ENCODE results near the gene FAM50B. TPM values are rescaled to one million over a fixed set of nuclear protein-coding genes. Genes with fewer than 3 reads are reported as not detected.

Gene FAM50B
- total and polyA plus RNA-seq, 2 of the 13 experiments (the other 11 are each of a cell fraction or from before 2014, with no cell fraction given): 0.05 TPM; not detected in 1

DNA sequence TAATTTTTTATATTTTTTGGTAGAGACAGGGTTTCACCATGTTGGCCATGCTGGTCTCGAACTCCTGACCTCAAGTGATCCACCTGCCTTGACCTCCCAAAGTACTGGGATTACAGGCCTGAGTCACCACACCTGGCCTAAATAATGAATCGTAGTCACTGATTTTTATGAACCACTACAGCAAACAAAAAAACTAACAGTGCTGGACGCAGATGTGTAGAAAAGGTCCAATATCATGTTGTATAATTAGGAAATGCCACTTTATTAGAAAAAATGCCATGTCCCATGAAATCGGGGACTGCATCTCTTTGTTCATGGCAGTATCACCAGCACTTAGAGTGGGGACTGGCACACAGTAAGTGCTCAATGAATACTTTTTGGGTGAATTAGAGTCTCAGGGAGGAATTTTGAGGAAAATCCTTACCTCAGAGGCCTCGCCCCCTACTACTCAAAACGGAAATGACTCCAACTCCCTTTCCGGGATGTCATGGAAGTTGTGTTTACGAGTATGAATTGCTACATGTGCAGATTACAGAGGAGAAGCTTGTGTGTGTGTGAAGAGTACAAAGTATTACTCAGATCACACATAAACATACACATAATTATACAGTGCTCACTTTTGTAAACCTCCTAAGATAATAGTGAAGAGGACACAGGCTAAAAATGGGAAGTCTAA, 43.6 kb upstream of the FAM50B start (continued):
- no peak for TF ChIP-seq ATM (IDR thresholded peaks at IDR 0.05; ENCODE audit: borderline replicate concordance)
- peak; percentile 55; the same call in 1 of the 2 replicates for TF ChIP-seq CREB1 (IDR thresholded peaks at IDR 0.05)
- TF ChIP-seq CREB1 (CRISPR knock-in tag; IDR thresholded peaks at IDR 0.05): peak; percentile 53; the same call in 1 of the 2 replicates
- TF ChIP-seq ELF1 (CRISPR knock-in tag; IDR thresholded peaks at IDR 0.05): no peak; the same call in none of the 2 replicates
- TF ChIP-seq HNF4G (IDR thresholded peaks at IDR 0.05; ENCODE audit: borderline replicate concordance, low read depth, low read length): 0 out of 2 replicates have a peak, but pooled peaks have one; percentile 1
- no peak for TF ChIP-seq HNF4G (CRISPR knock-in tag; IDR thresholded peaks at IDR 0.05; ENCODE audit: borderline replicate concordance, low read depth)
- TF ChIP-seq CREM (IDR thresholded peaks at IDR 0.05): no peak
- no peak for TF ChIP-seq CREM (CRISPR knock-in tag; IDR thresholded peaks at IDR 0.05)
- no peak for TF ChIP-seq NFE2 (CRISPR knock-in tag; IDR thresholded peaks at IDR 0.05)
- TF ChIP-seq SMYD3 (CRISPR knock-in tag; IDR thresholded peaks at IDR 0.05): no peak
- no peak for TF ChIP-seq MED1 (CRISPR knock-in tag; IDR thresholded peaks at IDR 0.05)
- no peak for TF ChIP-seq RELA (CRISPR knock-in tag; IDR thresholded peaks at IDR 0.05)
- TF ChIP-seq, protein P1, sequence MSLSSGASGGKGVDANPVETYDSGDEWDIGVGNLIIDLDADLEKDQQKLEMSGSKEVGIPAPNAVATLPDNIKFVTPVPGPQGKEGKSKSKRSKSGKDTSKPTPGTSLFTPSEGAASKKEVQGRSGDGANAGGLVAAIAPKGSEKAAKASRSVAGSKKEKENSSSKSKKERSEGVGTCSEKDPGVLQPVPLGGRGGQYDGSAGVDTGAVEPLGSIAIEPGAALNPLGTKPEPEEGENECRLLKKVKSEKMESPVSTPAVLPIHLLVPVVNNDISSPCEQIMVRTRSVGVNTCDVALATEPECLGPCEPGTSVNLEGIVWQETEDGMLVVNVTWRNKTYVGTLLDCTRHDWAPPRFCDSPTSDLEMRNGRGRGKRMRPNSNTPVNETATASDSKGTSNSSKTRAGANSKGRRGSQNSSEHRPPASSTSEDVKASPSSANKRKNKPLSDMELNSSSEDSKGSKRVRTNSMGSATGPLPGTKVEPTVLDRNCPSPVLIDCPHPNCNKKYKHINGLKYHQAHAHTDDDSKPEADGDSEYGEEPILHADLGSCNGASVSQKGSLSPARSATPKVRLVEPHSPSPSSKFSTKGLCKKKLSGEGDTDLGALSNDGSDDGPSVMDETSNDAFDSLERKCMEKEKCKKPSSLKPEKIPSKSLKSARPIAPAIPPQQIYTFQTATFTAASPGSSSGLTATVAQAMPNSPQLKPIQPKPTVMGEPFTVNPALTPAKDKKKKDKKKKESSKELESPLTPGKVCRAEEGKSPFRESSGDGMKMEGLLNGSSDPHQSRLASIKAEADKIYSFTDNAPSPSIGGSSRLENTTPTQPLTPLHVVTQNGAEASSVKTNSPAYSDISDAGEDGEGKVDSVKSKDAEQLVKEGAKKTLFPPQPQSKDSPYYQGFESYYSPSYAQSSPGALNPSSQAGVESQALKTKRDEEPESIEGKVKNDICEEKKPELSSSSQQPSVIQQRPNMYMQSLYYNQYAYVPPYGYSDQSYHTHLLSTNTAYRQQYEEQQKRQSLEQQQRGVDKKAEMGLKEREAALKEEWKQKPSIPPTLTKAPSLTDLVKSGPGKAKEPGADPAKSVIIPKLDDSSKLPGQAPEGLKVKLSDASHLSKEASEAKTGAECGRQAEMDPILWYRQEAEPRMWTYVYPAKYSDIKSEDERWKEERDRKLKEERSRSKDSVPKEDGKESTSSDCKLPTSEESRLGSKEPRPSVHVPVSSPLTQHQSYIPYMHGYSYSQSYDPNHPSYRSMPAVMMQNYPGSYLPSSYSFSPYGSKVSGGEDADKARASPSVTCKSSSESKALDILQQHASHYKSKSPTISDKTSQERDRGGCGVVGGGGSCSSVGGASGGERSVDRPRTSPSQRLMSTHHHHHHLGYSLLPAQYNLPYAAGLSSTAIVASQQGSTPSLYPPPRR (CRISPR knock-in tag; IDR thresholded peaks at IDR 0.05; ENCODE audit: borderline replicate concordance): no peak
- TF ChIP-seq ZBTB7A (CRISPR knock-in tag; IDR thresholded peaks at IDR 0.05): no peak
- no peak for TF ChIP-seq ATF7-NPFF (CRISPR knock-in tag; IDR thresholded peaks at IDR 0.05; ENCODE audit: low read depth)
- no peak for TF ChIP-seq ARHGAP35 (CRISPR knock-in tag; IDR thresholded peaks at IDR 0.05; ENCODE audit: borderline replicate concordance)
- no peak for TF ChIP-seq RFXAP (CRISPR knock-in tag; IDR thresholded peaks at IDR 0.05; ENCODE audit: borderline replicate concordance)
- no peak for TF ChIP-seq ZNF180 (CRISPR knock-in tag; IDR thresholded peaks at IDR 0.05; ENCODE audit: borderline replicate concordance, low read depth)
- TF ChIP-seq, protein P2, sequence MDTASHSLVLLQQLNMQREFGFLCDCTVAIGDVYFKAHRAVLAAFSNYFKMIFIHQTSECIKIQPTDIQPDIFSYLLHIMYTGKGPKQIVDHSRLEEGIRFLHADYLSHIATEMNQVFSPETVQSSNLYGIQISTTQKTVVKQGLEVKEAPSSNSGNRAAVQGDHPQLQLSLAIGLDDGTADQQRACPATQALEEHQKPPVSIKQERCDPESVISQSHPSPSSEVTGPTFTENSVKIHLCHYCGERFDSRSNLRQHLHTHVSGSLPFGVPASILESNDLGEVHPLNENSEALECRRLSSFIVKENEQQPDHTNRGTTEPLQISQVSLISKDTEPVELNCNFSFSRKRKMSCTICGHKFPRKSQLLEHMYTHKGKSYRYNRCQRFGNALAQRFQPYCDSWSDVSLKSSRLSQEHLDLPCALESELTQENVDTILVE (CRISPR knock-in tag; IDR thresholded peaks at IDR 0.05): peak; percentile 77
- TF ChIP-seq, protein P3, sequence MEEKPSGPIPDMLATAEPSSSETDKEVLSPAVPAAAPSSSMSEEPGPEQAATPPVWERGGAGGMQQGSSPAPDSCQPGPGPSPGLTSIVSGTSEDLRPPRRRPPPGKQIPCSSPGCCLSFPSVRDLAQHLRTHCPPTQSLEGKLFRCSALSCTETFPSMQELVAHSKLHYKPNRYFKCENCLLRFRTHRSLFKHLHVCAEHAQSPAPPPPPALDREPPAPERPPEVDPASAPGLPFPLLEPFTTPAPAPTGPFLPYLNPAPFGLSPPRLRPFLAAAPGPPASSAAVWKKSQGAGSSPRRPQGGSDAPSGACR (CRISPR knock-in tag; IDR thresholded peaks at IDR 0.05): 0 out of 2 replicates have a peak, but pooled peaks have one; percentile 29
- TF ChIP-seq MYNN (CRISPR knock-in tag; IDR thresholded peaks at IDR 0.05; ENCODE audit: low read depth): no peak
- no peak; the same call in 1 of the 2 replicates for TF ChIP-seq ZNF44 (CRISPR knock-in tag; IDR thresholded peaks at IDR 0.05)
- TF ChIP-seq ZZZ3 (CRISPR knock-in tag; IDR thresholded peaks at IDR 0.05; ENCODE audit: borderline replicate concordance): no peak
- TF ChIP-seq ZNF468 (CRISPR knock-in tag; IDR thresholded peaks at IDR 0.05): no peak
- TF ChIP-seq FOSL2 (CRISPR knock-in tag; IDR thresholded peaks at IDR 0.05): peak; percentile 65
- TF ChIP-seq ZC3H4 (CRISPR knock-in tag; IDR thresholded peaks at IDR 0.05; ENCODE audit: borderline replicate concordance): no peak; the same call in 1 of the 2 replicates

Measured in HepG2 (cell line).